HCT116 (cell line): ENCODE results near the gene DOCK2. TPM values are rescaled to one million over a fixed set of nuclear protein-coding genes. Genes with fewer than 3 reads are reported as not detected.

Source experiments
- ATAC-seq: fragments of 200-7000 bp; cut with Tn5 transposase; 2 replicates; pipeline ENCODE4 v1.9.1; 2020; ENCODE audit warnings: mild to moderate bottlenecking, moderate library complexity
- BruUV-seq: library from RNA; stranded (reverse); fragments of 400-500 nt; replicated peaks from 2 replicates; lab custom pipeline; 2021; lab: Mats Ljungman, UMichigan
- CTCF ChIA-PET: fragments of 300-600 bp; sonication (Branson Sonifier 250); formaldehyde crosslinking; loops from one replicate; lab custom pipeline; 2021; ENCODE audit warnings: antibody characterized with exemption; lab: Charles Lee
- POLR2A ChIA-PET: fragments of 300-600, 350-600 bp; sonication (Branson Sonifier 250); formaldehyde crosslinking; loops from one replicate; lab custom pipeline; 2021; ENCODE audit warnings: antibody characterized with exemption; lab: Charles Lee
- RAD21 ChIA-PET, 2 experiments: fragments of 300-600 bp; sonication (Branson Sonifier 250); formaldehyde crosslinking; loops; one replicate each; lab custom pipeline; 2023; ENCODE audit warnings: low total read pairs in 2 of 2; ENCODE audit not compliant: uncharacterized antibody in 2 of 2, unreplicated experiment in 2 of 2, low non-redundant PET in 1 of 2; lab: Charles Lee
- DNase-seq: peaks from one replicate; pipeline ENCODE4 v3.0.0-alpha.2; 2010; ENCODE audit warnings: low read depth, low spot score
- H2AFZ ChIP-seq: fragments of 200-600 bp; shearing (Covaris generic), sonication (generic); 2 replicates; pipeline ENCODE4 v1.6.1; 2017; ENCODE audit warnings: low read depth, mixed run types, mixed read lengths, antibody characterized with exemption, low read length; ENCODE audit not compliant: poor library complexity, severe bottlenecking
- H3K27ac ChIP-seq: 2 replicates; pipeline ENCODE4 v1.5.1; 2012; ENCODE audit warnings: low read depth, low read length
- H3K27me3 ChIP-seq: fragments of 200-600 bp; sonication (generic); 2 replicates; pipeline ENCODE4 v1.6.1; 2016; ENCODE audit warnings: mixed run types, low read length, mixed read lengths; ENCODE audit not compliant: insufficient read depth
- H3K36me3 ChIP-seq, 2 experiments: fragments of 200-500 bp in 1 of 2; fragments of 200-600 bp in 1 of 2; sonication (Bioruptor generic) in 1 of 2; sonication (generic) in 1 of 2; 2 replicates each; pipeline versions ENCODE4 v1.5.1 to v1.6.1; 2014 to 2016; ENCODE audit warnings: low read length in 2 of 2, inconsistent platforms in 1 of 2, mixed read lengths in 1 of 2, mixed run types in 1 of 2; ENCODE audit not compliant: insufficient read depth in 2 of 2, control insufficient read depth in 1 of 2
- H3K4me1 ChIP-seq, 2 experiments: fragments of 200-600 bp in 1 of 2; sonication (generic) in 1 of 2; 2 replicates each; pipeline versions ENCODE4 v1.5.1 to v1.6.1; 2012 to 2017; ENCODE audit warnings: low read length in 2 of 2, inconsistent platforms in 1 of 2, mild to moderate bottlenecking in 1 of 2, mixed read lengths in 1 of 2, mixed run types in 1 of 2, moderate library complexity in 1 of 2; ENCODE audit not compliant: insufficient read depth in 2 of 2, control insufficient read depth in 1 of 2
- H3K4me2 ChIP-seq: fragments of 200-600 bp; sonication (generic); 2 replicates; pipeline ENCODE4 v1.6.1; 2017; ENCODE audit warnings: mixed run types, low read length, mixed read lengths
- H3K4me3 ChIP-seq, 2 experiments: fragments of 200-600 bp in 1 of 2; sonication (generic) in 1 of 2; replicated peaks in 1 of 2; 2 replicates each; pipeline ENCODE4 v1.5.1; 2011 to 2016; ENCODE audit warnings: low read length in 2 of 2, control low read depth in 1 of 2, low read depth in 1 of 2, mild to moderate bottlenecking in 1 of 2, mixed read lengths in 1 of 2, mixed run types in 1 of 2
- H3K79me2 ChIP-seq: fragments of 200-600 bp; sonication (generic); 2 replicates; pipeline ENCODE4 v1.6.1; 2017; ENCODE audit warnings: mild to moderate bottlenecking, mixed run types, low read length, moderate library complexity, mixed read lengths; ENCODE audit not compliant: insufficient read depth
- H3K9ac ChIP-seq: fragments of 200-600 bp; sonication (generic); 2 replicates; pipeline ENCODE4 v1.6.1; 2016; ENCODE audit warnings: low read length, mixed read lengths
- H3K9me2 ChIP-seq: fragments of 200-600 bp; sonication (generic), shearing (Covaris generic); 2 replicates; pipeline ENCODE4 v1.6.1; 2017; ENCODE audit warnings: mixed run types, mild to moderate bottlenecking, moderate library complexity; ENCODE audit not compliant: insufficient read depth
- H3K9me3 ChIP-seq, 2 experiments: fragments of 200-500 bp in 1 of 2; fragments of 200-600 bp in 1 of 2; sonication (Bioruptor generic) in 1 of 2; sonication (generic) in 1 of 2; 2 replicates each; pipeline ENCODE4 v1.6.1; 2014 to 2017; ENCODE audit warnings: low read length in 2 of 2, mixed read lengths in 2 of 2, inconsistent platforms in 1 of 2, low read depth in 1 of 2, mild to moderate bottlenecking in 1 of 2, mixed run types in 1 of 2, moderate library complexity in 1 of 2; ENCODE audit not compliant: control insufficient read depth in 1 of 2, insufficient read depth in 1 of 2
- H4K20me1 ChIP-seq: fragments of 200-600 bp; sonication (generic), shearing (Covaris generic); 2 replicates; pipeline ENCODE4 v1.6.1; 2017; ENCODE audit warnings: mixed run types, mild to moderate bottlenecking, moderate library complexity; ENCODE audit not compliant: insufficient read depth
- CBX3 ChIP-seq: IDR thresholded peaks from 2 replicates; pipeline ENCODE4 v1.6.1; 2012; ENCODE audit warnings: low read depth
- CEBPB ChIP-seq: IDR thresholded peaks from 2 replicates; pipeline ENCODE4 v1.6.1; 2012; ENCODE audit warnings: low read depth
- EGR1 ChIP-seq: IDR thresholded peaks from 2 replicates; pipeline ENCODE4 v1.6.1; 2012; ENCODE audit warnings: low read depth
- EZH2 ChIP-seq: fragments of 200-600 bp; sonication (generic); IDR thresholded peaks from 2 replicates; pipeline ENCODE4 v1.6.1; 2017; ENCODE audit warnings: antibody characterized with exemption, mixed run types
- FOSL1 ChIP-seq: IDR thresholded peaks from 2 replicates; pipeline ENCODE4 v1.6.1; 2012; ENCODE audit warnings: low read depth
- JUND ChIP-seq: IDR thresholded peaks from 2 replicates; pipeline ENCODE4 v1.6.1; 2012
- POLR2A ChIP-seq: IDR thresholded peaks from 2 replicates; pipeline ENCODE4 v1.7.0; 2011; ENCODE audit warnings: borderline replicate concordance; ENCODE audit not compliant: insufficient read depth, insufficient read length; ENCODE audit errors: extremely low read depth
- POLR2AphosphoS5 ChIP-seq: IDR thresholded peaks from 2 replicates; pipeline ENCODE4 v1.6.1; 2011; ENCODE audit warnings: mild to moderate bottlenecking, low read depth, low read length, moderate library complexity
- SIN3A ChIP-seq: IDR thresholded peaks from 2 replicates; pipeline ENCODE4 v1.6.1; 2012; ENCODE audit warnings: low read depth
- SP1 ChIP-seq: IDR thresholded peaks from 2 replicates; pipeline ENCODE4 v1.6.1; 2012; ENCODE audit warnings: low read depth
- SRF ChIP-seq: IDR thresholded peaks from 2 replicates; pipeline ENCODE4 v1.6.1; 2012; ENCODE audit warnings: low read depth
- YY1 ChIP-seq: IDR thresholded peaks from 2 replicates; pipeline ENCODE4 v1.6.1; 2011; ENCODE audit warnings: low read length, low read depth, moderate library complexity, mild to moderate bottlenecking; ENCODE audit not compliant: insufficient replicate concordance; ENCODE audit errors: extremely low read depth
- ZFX ChIP-seq: fragments of 450-650 bp; IDR thresholded peaks from 2 replicates; pipeline ENCODE4 v1.6.1; 2017
- intact Hi-C: fragments of 100-400 bp; cut with micrococcal nuclease; formaldehyde crosslinking; loops from 2 replicates; pipeline ENCODE4 v1.10.0; 2022
- total RNA-seq: library from RNA; stranded (reverse); gene quantifications from one replicate; pipeline ENCODE4 v1.2.1, GENCODE V29; 2021; ENCODE audit not compliant: unreplicated experiment
- TF ChIP-seq, protein P1 (sequence below): IDR thresholded peaks from 2 replicates; pipeline ENCODE4 v1.6.1; 2012
- TF ChIP-seq, protein P2 (sequence below), 3 experiments: fragments of 200-600 bp in 1 of 3; sonication (generic) in 1 of 3; IDR thresholded peaks in 2 of 3; conservative IDR thresholded peaks in 1 of 3; 2 replicates each; pipeline ENCODE4 v1.5.1; 2012 to 2017; ENCODE audit warnings: low read depth in 2 of 3, low read length in 2 of 3, antibody characterized with exemption in 1 of 3, borderline replicate concordance in 1 of 3, control low read depth in 1 of 3, mild to moderate bottlenecking in 1 of 3, mixed read lengths in 1 of 3, mixed run types in 1 of 3, moderate library complexity in 1 of 3; ENCODE audit not compliant: insufficient read depth in 1 of 3
- TF ChIP-seq, protein P3 (sequence below): IDR thresholded peaks from 2 replicates; pipeline ENCODE4 v1.6.1; 2011; ENCODE audit warnings: mild to moderate bottlenecking, low read length, moderate library complexity; ENCODE audit not compliant: insufficient replicate concordance; ENCODE audit errors: extremely low read depth
- TF ChIP-seq, protein P4 (sequence below): IDR thresholded peaks from 2 replicates; pipeline ENCODE4 v1.6.1; 2012; ENCODE audit warnings: low read depth

Gene DOCK2
- total RNA-seq, 1 experiment from 2014 or later: 0.89 TPM

DNA sequence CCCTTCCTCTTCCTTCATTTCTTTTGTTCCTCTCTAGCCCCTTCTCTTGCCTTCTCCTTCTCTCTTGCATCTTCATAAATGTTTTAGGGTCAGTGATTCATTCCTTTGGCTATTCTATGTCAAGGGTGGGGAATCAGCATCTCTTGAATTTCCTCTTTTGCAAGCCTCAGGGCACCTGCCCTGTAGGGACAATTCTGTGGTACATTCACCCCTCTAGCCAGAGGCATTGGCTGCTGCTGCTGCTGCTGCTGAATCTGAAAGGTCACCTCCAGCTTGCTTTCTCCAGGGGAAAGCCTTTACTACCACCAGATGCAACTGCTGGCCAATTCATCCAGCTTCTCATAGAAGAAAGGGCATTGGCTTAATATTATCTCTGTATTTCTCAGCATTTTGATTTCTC is 255.9 kb downstream of the DOCK2 start:
- H3K4me1 ChIP-seq: no peaks in the 10 kb centered on the region
- H3K4me2 ChIP-seq: no peak overlapping the region
- BruUV-seq: no TSS peak
- H3K27ac ChIP-seq: no peak overlapping the region
- ChIA-PET CTCF (no interaction called here), POLR2A (no interaction called here), RAD21 (no interaction called here)
- H2AFZ ChIP-seq: no peak overlapping the region
- H3K36me3 ChIP-seq: no peaks in the 10 kb centered on the region
- no peak for TF ChIP-seq CBX3
- no peak for TF ChIP-seq POLR2A
- TF ChIP-seq YY1: no peak
- TF ChIP-seq, protein P1, sequence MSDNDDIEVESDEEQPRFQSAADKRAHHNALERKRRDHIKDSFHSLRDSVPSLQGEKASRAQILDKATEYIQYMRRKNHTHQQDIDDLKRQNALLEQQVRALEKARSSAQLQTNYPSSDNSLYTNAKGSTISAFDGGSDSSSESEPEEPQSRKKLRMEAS: no peak
- no peak for TF ChIP-seq EZH2
- TF ChIP-seq FOSL1: no peak
- TF ChIP-seq JUND: no peak
- TF ChIP-seq, protein P2, sequence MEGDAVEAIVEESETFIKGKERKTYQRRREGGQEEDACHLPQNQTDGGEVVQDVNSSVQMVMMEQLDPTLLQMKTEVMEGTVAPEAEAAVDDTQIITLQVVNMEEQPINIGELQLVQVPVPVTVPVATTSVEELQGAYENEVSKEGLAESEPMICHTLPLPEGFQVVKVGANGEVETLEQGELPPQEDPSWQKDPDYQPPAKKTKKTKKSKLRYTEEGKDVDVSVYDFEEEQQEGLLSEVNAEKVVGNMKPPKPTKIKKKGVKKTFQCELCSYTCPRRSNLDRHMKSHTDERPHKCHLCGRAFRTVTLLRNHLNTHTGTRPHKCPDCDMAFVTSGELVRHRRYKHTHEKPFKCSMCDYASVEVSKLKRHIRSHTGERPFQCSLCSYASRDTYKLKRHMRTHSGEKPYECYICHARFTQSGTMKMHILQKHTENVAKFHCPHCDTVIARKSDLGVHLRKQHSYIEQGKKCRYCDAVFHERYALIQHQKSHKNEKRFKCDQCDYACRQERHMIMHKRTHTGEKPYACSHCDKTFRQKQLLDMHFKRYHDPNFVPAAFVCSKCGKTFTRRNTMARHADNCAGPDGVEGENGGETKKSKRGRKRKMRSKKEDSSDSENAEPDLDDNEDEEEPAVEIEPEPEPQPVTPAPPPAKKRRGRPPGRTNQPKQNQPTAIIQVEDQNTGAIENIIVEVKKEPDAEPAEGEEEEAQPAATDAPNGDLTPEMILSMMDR (IDR thresholded peaks at IDR 0.05 in 2 of 3, conservative IDR thresholded peaks at IDR 0.05 in 1 of 3; ENCODE audit: borderline replicate concordance in 1 of 3, insufficient read depth in 1 of 3, low read depth in 2 of 3, low read length in 2 of 3): no peak
- TF ChIP-seq SRF: no peak
- TF ChIP-seq CEBPB: no peak
- no peak for TF ChIP-seq EGR1
- TF ChIP-seq, protein P3, sequence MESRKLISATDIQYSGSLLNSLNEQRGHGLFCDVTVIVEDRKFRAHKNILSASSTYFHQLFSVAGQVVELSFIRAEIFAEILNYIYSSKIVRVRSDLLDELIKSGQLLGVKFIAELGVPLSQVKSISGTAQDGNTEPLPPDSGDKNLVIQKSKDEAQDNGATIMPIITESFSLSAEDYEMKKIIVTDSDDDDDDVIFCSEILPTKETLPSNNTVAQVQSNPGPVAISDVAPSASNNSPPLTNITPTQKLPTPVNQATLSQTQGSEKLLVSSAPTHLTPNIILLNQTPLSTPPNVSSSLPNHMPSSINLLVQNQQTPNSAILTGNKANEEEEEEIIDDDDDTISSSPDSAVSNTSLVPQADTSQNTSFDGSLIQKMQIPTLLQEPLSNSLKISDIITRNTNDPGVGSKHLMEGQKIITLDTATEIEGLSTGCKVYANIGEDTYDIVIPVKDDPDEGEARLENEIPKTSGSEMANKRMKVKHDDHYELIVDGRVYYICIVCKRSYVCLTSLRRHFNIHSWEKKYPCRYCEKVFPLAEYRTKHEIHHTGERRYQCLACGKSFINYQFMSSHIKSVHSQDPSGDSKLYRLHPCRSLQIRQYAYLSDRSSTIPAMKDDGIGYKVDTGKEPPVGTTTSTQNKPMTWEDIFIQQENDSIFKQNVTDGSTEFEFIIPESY: no peak
- TF ChIP-seq, protein P4, sequence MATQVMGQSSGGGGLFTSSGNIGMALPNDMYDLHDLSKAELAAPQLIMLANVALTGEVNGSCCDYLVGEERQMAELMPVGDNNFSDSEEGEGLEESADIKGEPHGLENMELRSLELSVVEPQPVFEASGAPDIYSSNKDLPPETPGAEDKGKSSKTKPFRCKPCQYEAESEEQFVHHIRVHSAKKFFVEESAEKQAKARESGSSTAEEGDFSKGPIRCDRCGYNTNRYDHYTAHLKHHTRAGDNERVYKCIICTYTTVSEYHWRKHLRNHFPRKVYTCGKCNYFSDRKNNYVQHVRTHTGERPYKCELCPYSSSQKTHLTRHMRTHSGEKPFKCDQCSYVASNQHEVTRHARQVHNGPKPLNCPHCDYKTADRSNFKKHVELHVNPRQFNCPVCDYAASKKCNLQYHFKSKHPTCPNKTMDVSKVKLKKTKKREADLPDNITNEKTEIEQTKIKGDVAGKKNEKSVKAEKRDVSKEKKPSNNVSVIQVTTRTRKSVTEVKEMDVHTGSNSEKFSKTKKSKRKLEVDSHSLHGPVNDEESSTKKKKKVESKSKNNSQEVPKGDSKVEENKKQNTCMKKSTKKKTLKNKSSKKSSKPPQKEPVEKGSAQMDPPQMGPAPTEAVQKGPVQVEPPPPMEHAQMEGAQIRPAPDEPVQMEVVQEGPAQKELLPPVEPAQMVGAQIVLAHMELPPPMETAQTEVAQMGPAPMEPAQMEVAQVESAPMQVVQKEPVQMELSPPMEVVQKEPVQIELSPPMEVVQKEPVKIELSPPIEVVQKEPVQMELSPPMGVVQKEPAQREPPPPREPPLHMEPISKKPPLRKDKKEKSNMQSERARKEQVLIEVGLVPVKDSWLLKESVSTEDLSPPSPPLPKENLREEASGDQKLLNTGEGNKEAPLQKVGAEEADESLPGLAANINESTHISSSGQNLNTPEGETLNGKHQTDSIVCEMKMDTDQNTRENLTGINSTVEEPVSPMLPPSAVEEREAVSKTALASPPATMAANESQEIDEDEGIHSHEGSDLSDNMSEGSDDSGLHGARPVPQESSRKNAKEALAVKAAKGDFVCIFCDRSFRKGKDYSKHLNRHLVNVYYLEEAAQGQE: no peak
- TF ChIP-seq SP1: no peak
- no peak for TF ChIP-seq POLR2AphosphoS5
- no peak for TF ChIP-seq ZFX
- no peak for TF ChIP-seq SIN3A
- no peaks in the 10 kb centered on the region for H3K9me3 ChIP-seq
- H3K27me3 ChIP-seq: peaks cover 35% of the 10 kb centered on the region
- H3K79me2 ChIP-seq: no peaks in the 10 kb centered on the region
- intact Hi-C loops: no loop called here
- no peak for ATAC-seq
- DNase-seq: no peak
- H3K4me3 ChIP-seq: no peak overlapping the region
- H3K9me2 ChIP-seq: no peaks in the 10 kb centered on the region
- no peak overlapping the region for H3K9ac ChIP-seq
- no peaks in the 10 kb centered on the region for H4K20me1 ChIP-seq
